NCI-H226 (cell line): ENCODE measurements around the gene SCGB3A1.

Source experiments
- DNase-seq: peaks from one replicate; pipeline ENCODE4 v3.0.0-alpha.2; 2015

The SCGB3A1 gene

DNA sequence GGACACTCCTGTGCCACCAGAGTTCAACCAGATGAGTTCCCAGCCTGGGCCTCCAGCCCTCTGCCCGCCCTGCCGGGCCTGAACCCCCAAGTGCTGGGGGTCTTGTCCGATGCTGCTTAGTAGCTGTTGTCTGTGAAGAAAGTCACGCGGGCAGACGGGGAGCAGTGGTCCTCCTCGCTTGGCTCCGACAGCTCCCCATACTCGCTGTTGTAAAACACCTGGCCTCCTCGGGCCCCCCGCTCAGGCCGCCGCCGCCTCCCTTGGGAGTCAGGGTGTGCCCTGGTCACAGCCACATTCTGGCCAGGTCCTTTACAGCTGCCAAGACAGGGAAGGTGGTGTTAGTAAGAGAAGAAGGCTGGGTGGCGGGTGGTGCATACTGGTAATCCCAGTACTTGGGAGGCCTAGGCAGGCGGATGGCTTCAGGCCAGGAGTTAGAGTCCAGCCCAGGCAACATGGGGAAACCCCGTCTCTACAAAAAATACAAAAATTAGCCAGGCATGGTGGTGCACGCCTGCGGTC is 11.8 kb upstream of the SCGB3A1 start:
- DNase-seq, result no peak

DNA sequence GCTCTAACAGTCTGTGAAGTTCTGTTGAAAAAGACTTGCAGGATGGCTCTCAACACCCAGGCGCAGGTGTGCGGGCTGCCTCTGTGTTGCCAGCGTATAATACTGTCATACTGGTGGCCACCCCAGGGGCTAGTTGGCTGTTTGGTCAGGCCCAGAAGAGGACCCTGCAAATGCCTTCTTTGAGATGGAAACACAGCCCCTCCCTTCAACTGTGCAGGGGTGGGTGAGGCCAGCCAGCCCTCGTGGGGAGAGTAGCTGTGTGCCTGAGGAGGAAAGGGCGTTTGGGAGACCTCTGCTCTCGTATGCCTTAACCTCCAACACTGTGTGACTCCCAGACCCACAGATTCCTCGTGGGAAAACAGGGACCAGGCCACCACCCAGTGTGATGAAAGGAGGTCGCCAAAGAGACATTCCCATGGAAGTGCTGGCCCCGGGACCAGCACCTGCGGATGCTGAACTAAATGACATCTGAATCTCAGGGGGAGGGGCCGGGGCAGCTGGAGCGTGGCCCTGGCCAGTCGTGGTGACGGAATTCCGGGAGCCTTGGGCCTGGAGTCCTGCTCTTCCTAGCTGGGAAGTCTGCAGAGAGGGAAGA is 11.3 kb upstream of the SCGB3A1 start:
- no peak for DNase-seq

GRCh38 chr5:180601591-180602480 is 10.5 kb upstream of the SCGB3A1 start:
- DNase-seq, result no peak

GRCh38 chr5:180600554-180601041 is 9.3 kb upstream of the SCGB3A1 start:
- no peak for DNase-seq

DNA sequence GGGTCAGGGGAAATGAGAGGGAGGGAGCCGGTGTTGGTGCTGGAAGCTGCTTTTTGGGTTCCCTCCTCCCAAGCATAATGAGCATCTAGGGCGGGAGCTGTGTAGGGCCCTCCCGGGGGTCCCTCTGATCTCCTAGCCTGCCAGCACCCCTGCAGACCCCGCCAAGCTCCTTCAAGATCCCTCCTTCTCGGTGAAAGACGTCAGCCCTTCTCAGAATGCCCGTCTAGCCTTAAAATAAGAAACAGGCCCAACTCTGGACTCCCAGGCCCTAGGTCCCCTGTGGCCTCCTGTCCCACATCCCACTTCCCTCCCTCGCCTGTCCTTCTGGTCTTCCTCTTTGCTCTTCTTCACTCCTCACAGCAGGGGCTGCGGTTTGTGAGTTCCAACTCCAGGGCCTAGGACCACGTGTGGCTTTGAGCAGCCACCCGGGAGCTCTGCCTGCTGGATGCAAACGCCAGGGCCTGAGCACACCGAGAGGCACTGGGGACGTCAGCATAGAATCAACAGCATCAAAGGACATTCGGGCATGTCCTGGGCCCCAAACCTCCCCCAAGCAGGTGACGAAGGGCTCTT is 8.8 kb upstream of the SCGB3A1 start:
- no peak for DNase-seq

DNA sequence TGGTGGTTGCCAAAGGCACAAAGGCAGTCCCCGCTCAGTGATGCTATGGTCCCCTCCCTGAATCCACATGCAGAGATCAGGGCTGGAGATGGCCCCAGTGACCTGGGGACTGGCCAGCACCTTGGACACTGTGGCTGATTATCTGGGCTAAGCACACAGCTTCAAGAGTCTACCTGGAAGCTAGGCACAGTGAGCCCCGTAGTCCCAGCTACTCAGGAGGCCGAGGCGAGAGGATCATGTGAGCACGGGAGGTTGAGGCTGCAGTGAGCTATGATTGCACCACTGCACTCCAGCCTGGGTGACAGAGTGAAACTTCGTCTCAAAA is 8.3 kb upstream of the SCGB3A1 start:
- DNase-seq, result no peak

DNA sequence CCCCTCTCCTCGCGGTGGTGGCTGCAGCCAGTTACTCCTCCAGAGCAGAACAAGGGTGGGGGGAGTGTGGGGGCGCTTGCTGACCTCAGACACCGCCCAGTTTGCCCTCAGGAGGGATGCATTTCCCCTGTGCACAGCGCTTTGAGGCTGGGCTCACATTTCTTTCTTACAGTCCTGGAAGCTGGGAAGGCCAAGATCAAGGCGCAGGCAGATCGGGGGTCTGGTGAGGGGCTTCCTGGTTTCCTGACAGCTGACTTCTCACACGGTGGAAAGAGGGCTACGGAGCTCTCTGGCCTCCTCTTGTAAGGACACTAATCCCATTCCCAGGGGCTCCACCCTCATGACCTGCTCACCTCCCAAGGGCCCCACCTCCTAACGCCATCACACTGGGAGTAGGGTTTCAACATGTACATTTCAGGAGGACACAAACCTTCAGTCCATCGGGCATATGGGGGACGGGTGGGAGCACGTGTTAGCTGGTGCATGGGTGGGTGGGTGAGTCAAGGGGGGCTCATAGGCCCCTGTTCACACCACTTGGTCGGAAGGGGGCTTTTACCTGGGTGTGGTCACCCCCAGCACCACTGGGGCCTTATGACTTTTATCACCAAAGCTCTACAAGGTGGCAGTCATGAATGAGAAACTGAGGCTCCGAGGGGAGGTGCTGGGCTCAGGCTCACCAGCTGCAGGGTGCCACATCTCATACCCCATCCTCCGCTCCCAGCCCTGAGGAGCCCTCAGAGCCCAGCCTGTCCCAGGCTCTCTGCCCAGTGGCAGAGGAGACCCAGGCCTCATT is 7.7 kb upstream of the SCGB3A1 start:
- DNase-seq, result no peak

DNA sequence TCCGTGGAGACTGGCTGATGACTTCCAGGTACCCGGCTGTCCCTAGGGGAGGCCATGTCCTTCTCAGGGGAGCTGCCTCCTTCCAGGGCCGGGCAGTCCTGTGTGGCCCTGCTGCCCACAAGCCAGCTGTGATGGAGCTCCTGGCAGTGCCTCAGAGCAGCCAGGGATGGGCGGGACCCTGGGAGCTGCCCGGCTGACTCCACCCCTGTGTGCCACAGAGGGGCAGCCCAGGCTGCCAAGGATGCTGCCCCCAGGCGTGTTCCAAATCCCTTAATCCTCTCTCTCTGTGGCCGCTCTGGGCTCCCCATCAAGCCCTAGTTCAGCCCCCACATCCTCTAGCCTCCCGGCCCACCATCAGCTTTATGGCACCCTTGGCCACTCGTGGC is 7.0 kb upstream of the SCGB3A1 start:
- no peak for DNase-seq

DNA sequence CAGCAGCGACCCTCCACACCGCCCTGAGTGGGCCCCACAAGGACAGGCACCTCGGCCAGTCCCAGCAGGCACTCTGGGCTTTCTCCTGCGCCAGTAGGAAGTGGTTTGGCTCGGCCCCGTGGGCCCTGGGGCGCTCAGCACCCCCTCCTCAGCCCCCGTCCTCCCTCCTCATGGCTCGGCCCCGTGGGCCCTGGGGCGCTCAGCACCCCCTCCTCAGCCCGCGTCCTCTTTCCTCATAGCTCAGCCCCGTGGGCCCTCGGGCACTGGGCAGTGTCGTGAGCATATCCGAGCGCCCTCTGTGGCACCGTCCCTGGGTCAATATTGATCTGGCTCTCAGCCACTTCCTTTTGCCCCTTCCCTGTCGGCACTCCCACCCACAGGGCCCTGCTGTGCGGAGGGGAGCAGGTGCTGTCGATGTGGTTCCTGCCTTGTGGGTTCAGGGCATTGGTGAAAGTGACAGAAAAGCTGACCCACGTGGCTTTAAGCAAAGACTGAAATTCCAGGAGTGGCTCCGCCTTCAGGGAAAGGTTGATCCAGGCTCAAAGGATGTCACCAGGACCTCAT is 5.5 kb upstream of the SCGB3A1 start:
- no peak for DNase-seq

DNA sequence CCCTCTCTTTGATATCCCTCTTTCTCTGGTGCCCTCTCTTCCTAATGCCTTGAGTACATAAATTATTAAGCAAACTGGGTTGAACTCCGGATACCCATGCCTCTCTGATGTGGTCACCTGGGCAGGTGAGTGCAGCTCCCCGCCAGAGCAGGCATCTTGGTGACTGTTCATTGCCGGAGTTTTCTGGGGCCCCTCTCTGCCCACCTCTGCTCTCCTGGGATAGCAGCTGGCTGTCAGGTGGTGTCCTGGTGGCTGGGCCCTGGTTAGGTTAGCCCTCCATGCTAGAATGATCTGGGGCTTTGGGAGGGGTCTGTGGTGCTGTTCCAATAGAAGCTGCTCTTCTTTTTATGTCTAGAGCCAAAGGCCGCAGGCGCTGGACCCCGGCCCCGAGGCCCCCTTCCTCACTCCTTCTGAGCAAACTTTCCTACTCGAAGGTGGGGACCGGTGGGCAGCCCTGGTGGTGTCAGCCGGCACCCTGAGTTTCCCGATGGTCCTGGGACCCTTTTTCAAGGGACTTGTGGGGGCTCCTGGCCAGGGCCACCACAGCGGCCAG is 4.9 kb upstream of the SCGB3A1 start:
- DNase-seq, result no peak

- DNase-seq, result no peak
Observed at GRCh38 chr5:180595381-180596114, 4.2 kb upstream of the SCGB3A1 start.

DNA sequence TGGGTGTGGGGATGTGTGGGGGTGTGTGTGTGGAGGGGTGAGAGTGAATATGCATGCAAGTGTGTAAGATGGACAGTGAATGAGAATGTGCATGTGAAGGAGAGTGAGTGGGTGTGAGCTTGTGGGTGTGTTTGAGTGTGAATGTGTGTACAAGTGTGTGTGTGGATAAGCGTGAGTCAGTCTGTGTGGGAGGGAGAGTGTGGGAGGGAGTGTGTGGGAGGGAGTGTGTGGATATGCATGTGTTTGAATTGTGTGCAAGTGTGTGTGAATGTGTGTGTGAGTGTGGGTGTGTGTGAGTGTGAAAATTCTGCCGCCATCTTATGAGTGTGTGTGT is 3.7 kb upstream of the SCGB3A1 start:
- DNase-seq, result no peak

GRCh38 chr5:180594311-180595045 is 3.2 kb upstream of the SCGB3A1 start:
- no peak for DNase-seq

DNA sequence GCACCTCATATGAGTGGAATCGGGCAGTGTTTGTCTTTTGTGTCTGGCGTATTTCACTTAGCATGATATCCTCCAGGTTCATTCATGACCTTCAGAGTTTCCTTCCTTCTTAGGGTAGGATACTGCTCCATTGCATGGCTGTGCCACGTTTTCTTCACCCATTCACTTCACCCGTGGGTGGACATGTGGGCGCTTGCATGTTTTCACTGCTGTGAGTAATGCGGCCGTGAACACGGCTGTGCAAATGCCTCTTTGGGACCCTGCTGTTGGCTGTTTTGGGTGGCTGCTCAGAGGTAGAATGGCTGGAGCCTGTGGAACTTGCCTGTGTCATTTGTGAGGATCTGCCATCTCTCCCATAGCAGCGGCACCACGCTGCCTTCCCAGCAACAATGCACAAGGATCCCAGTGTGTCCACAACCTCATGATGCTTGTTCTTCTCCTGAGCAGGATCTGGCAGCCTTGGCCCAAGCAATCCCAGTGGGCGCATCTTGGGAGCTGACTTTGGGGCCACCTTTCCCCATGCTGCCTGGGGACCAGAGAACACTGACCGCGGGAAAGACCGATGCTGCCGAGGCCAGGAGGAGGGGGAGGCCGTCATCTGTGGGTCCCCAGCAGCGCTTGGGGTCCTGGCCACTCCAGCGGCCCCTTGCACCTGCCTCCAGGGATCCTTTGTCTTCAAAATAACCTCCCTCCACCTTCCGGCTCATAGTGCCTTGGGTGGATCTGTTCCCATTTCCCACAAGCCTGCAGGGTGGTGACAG is 2.3 kb upstream of the SCGB3A1 start:
- no peak for DNase-seq

- no peak for DNase-seq
Observed at GRCh38 chr5:180592176-180592575, 877 bp upstream of the SCGB3A1 start.

GRCh38 chr5:180590543-180591310 is 572 bp downstream of the SCGB3A1 start:
- DNase-seq, result no peak

DNA sequence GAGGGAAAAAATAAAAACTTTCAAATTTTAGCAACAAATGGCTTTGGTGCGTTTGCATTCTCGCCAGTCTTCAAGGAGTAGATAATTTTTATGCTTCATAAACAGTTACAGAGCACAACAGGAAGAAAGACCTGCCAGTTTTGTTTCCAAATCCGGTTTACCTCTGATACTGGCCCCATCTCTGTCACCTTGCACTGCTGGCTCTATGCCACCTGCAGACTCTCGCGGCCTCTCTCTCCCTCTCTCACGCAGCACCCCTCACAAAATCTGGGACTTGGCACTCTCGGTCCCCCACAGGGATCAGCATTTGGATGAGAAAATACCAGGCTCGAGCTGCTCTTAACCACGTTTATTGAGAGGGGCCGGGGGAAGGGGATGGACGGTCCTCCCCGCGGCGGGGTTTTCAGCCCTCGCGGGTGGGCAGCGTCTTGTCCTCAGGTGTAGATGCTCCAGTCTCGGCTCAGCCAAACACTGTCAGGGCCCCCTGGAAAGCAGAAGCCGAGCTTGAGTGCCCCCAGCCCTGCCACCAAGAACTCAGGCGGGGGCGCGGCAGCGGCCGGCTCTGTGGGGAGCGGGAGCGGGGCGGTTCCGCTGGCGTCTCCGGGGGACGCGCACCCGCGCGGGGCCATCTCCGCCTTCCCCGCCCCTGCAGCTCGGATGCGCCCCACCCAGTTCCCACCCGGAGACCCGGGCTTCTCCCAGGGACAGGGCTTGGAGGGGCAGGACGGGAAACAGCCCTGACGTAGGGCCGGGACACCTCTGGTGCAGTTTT is 1.3 kb downstream of the SCGB3A1 start:
- DNase-seq, result no peak

- no peak for DNase-seq
Observed at GRCh38 chr5:180586870-180587269, 4.4 kb downstream of the SCGB3A1 start.

- DNase-seq, result no peak
Observed at GRCh38 chr5:180586204-180586603, 5.1 kb downstream of the SCGB3A1 start.
